Measurements from ENCODE around the gene COL9A3.

Gene COL9A3

DNA sequence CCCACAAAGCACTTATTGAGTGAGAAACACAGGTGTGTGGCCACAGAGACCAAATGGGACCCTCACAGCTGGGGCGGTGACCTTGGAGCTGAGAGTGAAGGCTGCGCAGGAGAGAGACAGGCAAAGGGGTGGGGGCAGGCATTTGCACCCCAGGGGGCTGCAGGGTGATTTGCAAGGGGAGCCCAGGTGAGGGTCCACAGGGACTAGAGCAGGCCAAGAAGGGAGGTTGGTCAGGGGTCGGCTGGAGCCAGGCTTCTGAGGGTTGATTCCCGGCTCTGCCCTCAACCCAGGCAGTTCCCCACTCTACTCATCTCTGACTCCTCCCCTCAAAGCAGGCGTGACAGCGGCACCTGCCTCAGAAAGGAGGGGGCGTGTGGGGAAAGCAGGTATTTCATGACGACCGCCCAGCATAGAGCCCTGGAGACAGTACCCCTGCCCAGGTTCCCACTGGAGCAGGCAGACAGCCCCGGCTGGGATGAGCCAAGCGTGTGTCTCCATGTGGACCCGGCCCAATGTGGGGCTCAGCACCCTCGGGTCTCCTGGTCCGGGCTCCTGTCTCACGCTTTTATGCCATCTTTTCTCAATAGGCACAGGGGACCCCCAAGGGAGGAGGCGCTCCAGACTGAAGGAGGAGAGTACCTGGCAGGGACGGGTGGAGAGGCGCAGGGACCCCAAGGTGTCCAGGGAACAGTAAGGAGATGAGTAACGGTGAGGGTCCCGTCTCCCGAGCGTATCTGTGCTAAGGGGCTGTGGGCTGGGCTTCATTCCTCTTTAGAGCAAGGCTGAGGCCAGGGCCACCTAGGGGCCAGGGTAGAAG lies 23.7 kb upstream of the COL9A3 start:
- peak overlapping the region; percentile 68 for H3K27ac ChIP-seq (replicated peaks)
- H3K27me3 ChIP-seq (ENCODE audit: insufficient read depth, poor library complexity, severe bottlenecking), result no peaks in the 10 kb centered on the region
- DNase-seq (ENCODE audit: low read depth in 1 of 2, low spot score in 1 of 2), result no peak
- H3K4me3 ChIP-seq (replicated peaks; ENCODE audit: insufficient read depth, low read length), result no peak overlapping the region
- TF ChIP-seq GABPA (IDR thresholded peaks at IDR 0.05; ENCODE audit: low read depth), result no peak

DNA sequence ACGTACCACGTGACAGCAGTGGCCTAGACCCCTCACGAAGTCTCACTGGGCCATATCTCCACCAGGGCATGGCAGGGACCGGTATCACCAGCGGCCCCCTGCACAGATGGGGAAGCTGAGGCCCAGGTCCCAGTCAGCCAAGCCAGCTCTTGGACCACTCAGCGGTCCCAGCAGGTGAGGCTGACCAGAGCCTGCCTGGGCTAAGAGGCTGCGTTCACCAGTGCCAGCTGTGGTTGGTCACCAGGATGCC lies 23.2 kb upstream of the COL9A3 start:
- no peak for DNase-seq (ENCODE audit: low read depth in 1 of 2, low spot score in 1 of 2)
- Histone ChIP-seq H3K27ac (replicated peaks) (peak overlapping the region; percentile 68), H3K4me3 (replicated peaks; ENCODE audit: insufficient read depth, low read length) (no peak overlapping the region)

DNA sequence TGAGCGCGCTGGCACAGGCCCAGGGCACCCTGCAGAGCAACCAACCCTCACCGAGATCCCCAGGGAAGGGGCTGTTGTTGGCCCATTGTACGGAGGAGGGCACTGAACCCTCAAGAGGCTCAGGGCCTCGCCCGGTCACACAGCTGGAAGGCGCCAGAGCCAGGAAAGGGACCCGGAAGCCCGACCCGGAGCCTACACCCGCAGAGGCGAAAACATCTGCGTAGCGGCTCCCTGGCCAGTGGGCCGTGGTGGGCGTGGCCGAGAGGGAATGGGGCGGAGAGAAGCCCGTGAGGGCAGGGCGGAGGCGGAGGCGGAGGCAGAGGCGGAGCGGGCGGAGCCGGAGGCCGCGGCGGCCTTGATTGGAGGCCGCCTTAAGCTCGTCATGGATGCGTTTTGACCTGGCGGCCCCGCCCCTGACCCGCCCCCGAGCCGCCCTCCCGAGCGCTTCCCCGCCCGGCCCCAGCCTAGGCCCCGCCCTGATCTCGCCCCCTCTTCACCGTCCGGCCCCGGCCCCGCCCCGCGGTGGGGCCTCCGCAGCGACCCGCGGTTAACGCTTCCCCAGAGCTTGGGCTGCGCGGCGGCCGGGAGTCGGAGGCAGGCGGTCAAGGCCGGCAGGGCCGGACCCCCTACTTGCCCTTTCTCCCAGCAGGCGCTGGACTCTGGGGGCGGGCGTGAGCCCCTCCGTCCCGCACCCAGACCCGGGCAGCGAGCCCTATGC lies 22.7 kb upstream of the COL9A3 start:
- no peaks in the 10 kb centered on the region for H3K27me3 ChIP-seq (ENCODE audit: insufficient read depth, poor library complexity, severe bottlenecking)
- H3K27ac ChIP-seq (replicated peaks), result peak overlapping the region; percentile 77
- peak overlapping the region; percentile 27 for H3K4me3 ChIP-seq (replicated peaks; ENCODE audit: insufficient read depth, low read length)
- DNase-seq (ENCODE audit: low read depth in 1 of 2, low spot score in 1 of 2), result peak; percentile 94 to 97
- TF ChIP-seq SPI1 (IDR thresholded peaks at IDR 0.05; ENCODE audit: borderline replicate concordance, low read depth) (no peak), GABPA (IDR thresholded peaks at IDR 0.05; ENCODE audit: low read depth) (no peak), POLR2AphosphoS5 (IDR thresholded peaks at IDR 0.05; ENCODE audit: low read depth) (peak; percentile 73)
- TF ChIP-seq, protein P1, sequence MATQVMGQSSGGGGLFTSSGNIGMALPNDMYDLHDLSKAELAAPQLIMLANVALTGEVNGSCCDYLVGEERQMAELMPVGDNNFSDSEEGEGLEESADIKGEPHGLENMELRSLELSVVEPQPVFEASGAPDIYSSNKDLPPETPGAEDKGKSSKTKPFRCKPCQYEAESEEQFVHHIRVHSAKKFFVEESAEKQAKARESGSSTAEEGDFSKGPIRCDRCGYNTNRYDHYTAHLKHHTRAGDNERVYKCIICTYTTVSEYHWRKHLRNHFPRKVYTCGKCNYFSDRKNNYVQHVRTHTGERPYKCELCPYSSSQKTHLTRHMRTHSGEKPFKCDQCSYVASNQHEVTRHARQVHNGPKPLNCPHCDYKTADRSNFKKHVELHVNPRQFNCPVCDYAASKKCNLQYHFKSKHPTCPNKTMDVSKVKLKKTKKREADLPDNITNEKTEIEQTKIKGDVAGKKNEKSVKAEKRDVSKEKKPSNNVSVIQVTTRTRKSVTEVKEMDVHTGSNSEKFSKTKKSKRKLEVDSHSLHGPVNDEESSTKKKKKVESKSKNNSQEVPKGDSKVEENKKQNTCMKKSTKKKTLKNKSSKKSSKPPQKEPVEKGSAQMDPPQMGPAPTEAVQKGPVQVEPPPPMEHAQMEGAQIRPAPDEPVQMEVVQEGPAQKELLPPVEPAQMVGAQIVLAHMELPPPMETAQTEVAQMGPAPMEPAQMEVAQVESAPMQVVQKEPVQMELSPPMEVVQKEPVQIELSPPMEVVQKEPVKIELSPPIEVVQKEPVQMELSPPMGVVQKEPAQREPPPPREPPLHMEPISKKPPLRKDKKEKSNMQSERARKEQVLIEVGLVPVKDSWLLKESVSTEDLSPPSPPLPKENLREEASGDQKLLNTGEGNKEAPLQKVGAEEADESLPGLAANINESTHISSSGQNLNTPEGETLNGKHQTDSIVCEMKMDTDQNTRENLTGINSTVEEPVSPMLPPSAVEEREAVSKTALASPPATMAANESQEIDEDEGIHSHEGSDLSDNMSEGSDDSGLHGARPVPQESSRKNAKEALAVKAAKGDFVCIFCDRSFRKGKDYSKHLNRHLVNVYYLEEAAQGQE (IDR thresholded peaks at IDR 0.05; ENCODE audit: insufficient replicate concordance, low read depth), result no peak

More for the DNA sequence above, 23.2 kb upstream of the COL9A3 start:
- no peaks in the 10 kb centered on the region for H3K27me3 ChIP-seq (ENCODE audit: insufficient read depth, poor library complexity, severe bottlenecking)
- TF ChIP-seq SPI1 (IDR thresholded peaks at IDR 0.05; ENCODE audit: borderline replicate concordance, low read depth) (no peak), GABPA (IDR thresholded peaks at IDR 0.05; ENCODE audit: low read depth) (no peak), POLR2AphosphoS5 (IDR thresholded peaks at IDR 0.05; ENCODE audit: low read depth) (no peak)
- TF ChIP-seq, protein P2, sequence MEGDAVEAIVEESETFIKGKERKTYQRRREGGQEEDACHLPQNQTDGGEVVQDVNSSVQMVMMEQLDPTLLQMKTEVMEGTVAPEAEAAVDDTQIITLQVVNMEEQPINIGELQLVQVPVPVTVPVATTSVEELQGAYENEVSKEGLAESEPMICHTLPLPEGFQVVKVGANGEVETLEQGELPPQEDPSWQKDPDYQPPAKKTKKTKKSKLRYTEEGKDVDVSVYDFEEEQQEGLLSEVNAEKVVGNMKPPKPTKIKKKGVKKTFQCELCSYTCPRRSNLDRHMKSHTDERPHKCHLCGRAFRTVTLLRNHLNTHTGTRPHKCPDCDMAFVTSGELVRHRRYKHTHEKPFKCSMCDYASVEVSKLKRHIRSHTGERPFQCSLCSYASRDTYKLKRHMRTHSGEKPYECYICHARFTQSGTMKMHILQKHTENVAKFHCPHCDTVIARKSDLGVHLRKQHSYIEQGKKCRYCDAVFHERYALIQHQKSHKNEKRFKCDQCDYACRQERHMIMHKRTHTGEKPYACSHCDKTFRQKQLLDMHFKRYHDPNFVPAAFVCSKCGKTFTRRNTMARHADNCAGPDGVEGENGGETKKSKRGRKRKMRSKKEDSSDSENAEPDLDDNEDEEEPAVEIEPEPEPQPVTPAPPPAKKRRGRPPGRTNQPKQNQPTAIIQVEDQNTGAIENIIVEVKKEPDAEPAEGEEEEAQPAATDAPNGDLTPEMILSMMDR (IDR thresholded peaks at IDR 0.05; ENCODE audit: insufficient read depth, low read length), result no peak
- TF ChIP-seq, protein P1 (IDR thresholded peaks at IDR 0.05; ENCODE audit: insufficient replicate concordance, low read depth), result no peak

DNA sequence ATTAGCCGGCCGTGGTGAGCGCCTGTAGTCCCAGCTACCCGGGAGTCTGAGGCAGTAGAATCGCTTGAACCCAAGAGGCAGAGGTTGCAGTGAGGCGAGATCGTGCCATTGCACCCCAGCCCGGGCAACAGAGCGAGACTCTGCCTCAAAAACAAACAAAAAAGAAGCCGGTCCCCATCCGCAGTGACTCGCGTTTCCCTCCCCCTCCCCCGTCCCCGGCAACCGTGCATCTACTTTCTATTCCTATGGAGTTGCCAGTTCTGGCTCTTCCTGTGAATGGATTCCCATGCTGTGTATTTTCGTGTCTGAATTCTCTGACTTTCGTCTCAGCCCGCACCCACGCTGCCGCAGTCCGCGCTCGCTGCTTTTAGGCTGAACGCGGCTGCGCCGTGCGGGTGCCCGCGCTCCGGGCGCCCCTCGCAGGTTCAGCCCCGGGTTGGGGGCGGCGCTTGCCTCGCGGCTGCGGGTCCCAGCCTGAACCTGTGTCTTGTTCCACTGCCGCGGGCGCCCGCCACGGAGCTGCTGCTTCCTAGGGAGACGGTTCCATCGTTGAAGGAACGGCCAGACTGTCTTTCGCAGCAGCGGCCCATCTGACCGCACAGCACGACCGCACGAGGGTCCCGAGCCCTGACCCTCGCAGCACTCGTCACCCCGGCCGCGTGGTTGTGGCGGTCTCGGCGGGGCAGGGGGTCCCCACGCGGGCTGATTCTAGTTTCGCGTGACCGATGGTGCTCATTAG lies 21.7 kb upstream of the COL9A3 start:
- Histone ChIP-seq H3K27me3 (ENCODE audit: insufficient read depth, poor library complexity, severe bottlenecking) (no peaks in the 10 kb centered on the region), H3K4me3 (replicated peaks; ENCODE audit: insufficient read depth, low read length) (peak overlapping the region; percentile 35), H3K27ac (replicated peaks) (peak overlapping the region; percentile 77)
- TF ChIP-seq, protein P2 (IDR thresholded peaks at IDR 0.05; ENCODE audit: insufficient read depth, low read length), result no peak
- TF ChIP-seq GABPA (IDR thresholded peaks at IDR 0.05; ENCODE audit: low read depth) (no peak), SPI1 (IDR thresholded peaks at IDR 0.05; ENCODE audit: borderline replicate concordance, low read depth) (no peak), POLR2AphosphoS5 (IDR thresholded peaks at IDR 0.05; ENCODE audit: low read depth) (no peak)
- TF ChIP-seq, protein P1 (IDR thresholded peaks at IDR 0.05; ENCODE audit: insufficient replicate concordance, low read depth), result no peak
- DNase-seq (ENCODE audit: low read depth in 1 of 2, low spot score in 1 of 2), result peak; percentile 51 to 59

All from HL-60 (cell line).